Fibroblast of villous mesenchyme (primary cell): Measurements from ENCODE around the gene CCDC160. TPM values are rescaled to one million over a fixed set of nuclear protein-coding genes. Genes with fewer than 3 reads are reported as not detected.
"Not testable (repeated sequence)": the region's sequence is repeated elsewhere in the genome, so short reads cannot be mapped to it uniquely, and the experiment has no call there.

ENCODE experiments used
- DNase-seq: peaks from one replicate; pipeline ENCODE4 v3.0.0-alpha.2; 2010; ENCODE audit warnings: low read depth
- H3K4me3 ChIP-seq: 2 replicates; pipeline ENCODE4 v1.5.1; 2011; ENCODE audit warnings: low read depth, mild to moderate bottlenecking, low read length
- CTCF ChIP-seq: IDR thresholded peaks from 2 replicates; pipeline ENCODE4 v1.5.1; 2012; ENCODE audit warnings: low read depth, mild to moderate bottlenecking, low read length; ENCODE audit not compliant: insufficient read depth
- total RNA-seq: library from RNA; depleted of rRNA; stranded (reverse); fragments of >200 nt; gene quantifications from 2 replicates; pipeline ENCODE4 v1.2.3, GENCODE V29; 2012

Gene CCDC160
- total RNA-seq, 1 donor, result 0.43 TPM

- no peak for DNase-seq
- no peak overlapping the region for H3K4me3 ChIP-seq
Measured at GRCh38 chrX:134247492-134247891, 10.5 kb downstream of the CCDC160 start.

DNA sequence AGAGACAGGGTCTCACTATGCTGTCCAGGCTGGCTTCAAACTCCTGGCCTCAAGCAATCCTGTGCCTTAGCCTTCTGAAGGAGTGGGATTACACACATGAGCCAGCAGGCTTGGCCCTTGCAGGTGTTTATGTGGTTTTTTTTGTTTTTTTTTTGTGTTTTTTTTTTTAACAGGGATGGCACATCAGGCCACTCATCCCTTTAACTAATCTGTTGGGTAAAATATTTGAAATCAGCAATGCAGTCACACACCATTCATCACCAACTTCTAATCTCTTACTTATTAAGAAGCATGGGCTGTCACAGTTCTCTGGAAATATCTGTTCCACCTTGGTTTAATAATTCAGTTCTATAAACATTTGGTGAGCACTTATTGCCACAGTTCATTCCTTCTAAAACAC lies 12.3 kb downstream of the CCDC160 start:
- no peak for TF ChIP-seq CTCF
- no peak overlapping the region for H3K4me3 ChIP-seq
- DNase-seq, result no peak

More at GRCh38 chrX:134247492-134247891, 10.5 kb downstream of the CCDC160 start:
- TF ChIP-seq CTCF, result no peak

- DNase-seq, result no peak
- no peak overlapping the region for H3K4me3 ChIP-seq
- no peak for TF ChIP-seq CTCF
Measured at GRCh38 chrX:134251241-134251640, 14.3 kb downstream of the CCDC160 start.

DNA sequence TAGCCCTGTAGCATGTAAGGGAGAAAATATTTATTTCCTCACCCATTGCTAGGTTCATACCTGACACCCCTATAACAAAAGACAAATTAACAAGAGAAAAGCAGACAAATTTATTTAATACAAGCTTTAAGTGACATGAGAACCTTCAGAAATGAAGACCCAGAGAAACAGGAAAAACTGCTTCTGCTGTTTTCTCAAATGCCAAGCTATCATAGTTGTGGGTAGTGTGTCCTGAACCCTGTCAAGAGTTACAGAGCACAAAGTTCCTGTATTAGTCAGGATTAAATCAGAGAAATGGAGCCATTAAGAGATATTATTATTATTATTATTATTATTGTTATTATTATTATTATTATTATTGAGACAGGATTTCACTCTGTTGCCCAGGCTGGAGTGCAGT lies 17.5 kb downstream of the CCDC160 start:
- DNase-seq, result no peak
- H3K4me3 ChIP-seq, result no peak overlapping the region
- no peak for TF ChIP-seq CTCF

- DNase-seq, result no peak
- no peak overlapping the region for H3K4me3 ChIP-seq
- TF ChIP-seq CTCF, result no peak
Measured at GRCh38 chrX:134255555-134255954, 18.6 kb downstream of the CCDC160 start.

GRCh38 chrX:134256684-134257083 lies 19.7 kb downstream of the CCDC160 start:
- no peak for DNase-seq
- no peak overlapping the region for H3K4me3 ChIP-seq
- TF ChIP-seq CTCF, result no peak

- H3K4me3 ChIP-seq, result no peak overlapping the region
- no peak for TF ChIP-seq CTCF
- DNase-seq, result no peak
Measured at GRCh38 chrX:134258202-134258601, 21.2 kb downstream of the CCDC160 start.

GRCh38 chrX:134285934-134286333 lies 49.0 kb downstream of the CCDC160 start:
- DNase-seq, H3K4me3 ChIP-seq: not testable (repeated sequence)
